Measurements from ENCODE around the gene AGPS. TPM values are rescaled to one million over a fixed set of nuclear protein-coding genes. Genes with fewer than 3 reads are reported as not detected.

AGPS gene
- total and polyA plus RNA-seq, 9 of the 15 experiments (the other 6 are each of a cell fraction or from before 2014, with no cell fraction given): 15.5 to 211 (median 63.1) TPM

DNA sequence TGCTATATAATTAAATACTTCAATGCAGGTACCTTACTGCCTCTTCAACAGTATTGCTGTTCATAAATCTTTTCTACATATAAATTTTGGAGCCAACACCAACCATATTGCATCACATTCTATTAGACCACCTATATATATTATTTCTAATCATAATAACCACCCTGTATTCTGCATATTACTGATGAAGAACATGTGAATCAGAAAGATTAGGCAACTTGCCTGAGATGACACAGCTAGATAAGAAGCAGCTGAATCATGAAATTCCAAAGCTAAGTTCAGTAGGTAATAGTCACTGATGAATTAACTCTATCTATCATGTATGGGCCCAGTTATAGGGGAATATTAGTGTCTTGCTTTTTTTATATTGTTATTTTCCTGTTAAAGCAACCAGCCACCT lies 161.8 kb downstream of the AGPS start (continued):
- TF ChIP-seq FOSL1 (tag; conservative IDR thresholded peaks at IDR 0.05) (peak; percentile 53; the same call in 1 of the 2 replicates), ZNF57 (CRISPR knock-in tag; IDR thresholded peaks at IDR 0.05) (no peak), TCF3 (CRISPR knock-in tag; IDR thresholded peaks at IDR 0.05) (peak; percentile 69), NCOR1 (IDR thresholded peaks at IDR 0.05) (peak; percentile 62), DACH1 (IDR thresholded peaks at IDR 0.05; ENCODE audit: partially characterized antibody) (peak; percentile 80), TAL1 (IDR thresholded peaks at IDR 0.05) (peak; percentile 80), SMARCC2 (IDR thresholded peaks at IDR 0.05; ENCODE audit: low read depth) (peak; percentile 70; the same call in 1 of the 2 replicates)

DNA sequence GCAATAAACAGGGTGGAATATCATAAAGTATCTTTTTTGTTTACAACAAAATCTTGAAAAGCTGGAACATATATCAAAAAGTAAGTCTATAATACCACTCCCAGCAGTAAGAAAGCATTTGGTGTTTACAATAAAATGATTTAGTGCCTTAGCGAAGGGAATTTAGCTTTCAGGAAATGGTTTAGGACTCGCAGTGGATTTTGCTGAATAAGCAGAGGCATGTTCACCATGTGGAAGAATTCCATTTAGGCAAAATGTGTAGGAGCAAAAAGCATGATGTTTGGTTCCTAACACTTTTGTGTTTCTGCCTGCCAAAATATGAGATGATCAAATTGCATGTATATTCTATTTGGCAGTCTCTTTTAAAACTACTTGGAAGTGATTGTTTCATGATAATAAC lies 163.6 kb downstream of the AGPS start:
- CTCF ChIA-PET (ENCODE audit: low intra/inter-chr PET ratio): no interaction called here

More for the DNA sequence above, 163.6 kb downstream of the AGPS start:
- Histone ChIP-seq H3K9me3 (replicated peaks; ENCODE audit: control insufficient read depth, insufficient read depth, low read depth, low read length) (peaks cover 3% of the 10 kb centered on the region; the same call in 1 of the 2 replicates), H3K27ac (ENCODE audit: extremely low read depth, low read depth, low read length) (no peak overlapping the region), H3K4me2 (ENCODE audit: insufficient read depth, low read length) (no peak overlapping the region), H4K20me1 (replicated peaks; ENCODE audit: control insufficient read depth, insufficient read depth, low read length) (no peaks in the 10 kb centered on the region), H3K36me3 (ENCODE audit: control insufficient read depth, insufficient read depth, low read length) (no peaks in the 10 kb centered on the region), H3K79me2 (ENCODE audit: control insufficient read depth, insufficient read depth, low read length) (no peaks in the 10 kb centered on the region), H3K9me1 (ENCODE audit: control insufficient read depth, insufficient read depth, low read length) (no peaks in the 10 kb centered on the region), H3K9ac (ENCODE audit: insufficient read depth in 1 of 2, low read depth in 2 of 2, low read length in 2 of 2) (no peak overlapping the region), H3K4me1 (replicated peaks in 1 of 2; ENCODE audit: control insufficient read depth in 2 of 2, insufficient read depth in 2 of 2, low read length in 2 of 2) (peaks cover 12 to 13% of the 10 kb centered on the region in 2 experiments; a peak in 4 of 5 replicates), H3K27me3 (ENCODE audit: control insufficient read depth in 2 of 2, insufficient read depth in 2 of 2, low read length in 2 of 2) (no peaks in the 10 kb centered on the region), H3K4me3 (no peak overlapping the region), H2AFZ (ENCODE audit: low read depth, low read length) (0 out of 2 replicates have a peak overlapping the region, but pooled peaks have one; percentile 12)
- intact Hi-C loops (cut with micrococcal nuclease): no loop called here
- FAIRE-seq (no peak), ATAC-seq (no peak), DNase-seq (ENCODE audit: extremely low read depth in 1 of 4, low spot score in 3 of 4) (no peak)
- BruUV-seq (replicated peaks): no TSS peak
- TF ChIP-seq MAFK (IDR thresholded peaks at IDR 0.05; ENCODE audit: low read length): peak; percentile 51
- TF ChIP-seq MAFG (tag; conservative IDR thresholded peaks at IDR 0.05): peak; percentile 74
- TF ChIP-seq ZNF316 (IDR thresholded peaks at IDR 0.05): peak; percentile 85
- TF ChIP-seq C11orf30 (IDR thresholded peaks at IDR 0.05; ENCODE audit: low read depth): peak; percentile 74
- TF ChIP-seq MAFF (IDR thresholded peaks at IDR 0.05; ENCODE audit: low read length): peak; percentile 46; the same call in 1 of the 2 replicates
- TF ChIP-seq, protein P1, sequence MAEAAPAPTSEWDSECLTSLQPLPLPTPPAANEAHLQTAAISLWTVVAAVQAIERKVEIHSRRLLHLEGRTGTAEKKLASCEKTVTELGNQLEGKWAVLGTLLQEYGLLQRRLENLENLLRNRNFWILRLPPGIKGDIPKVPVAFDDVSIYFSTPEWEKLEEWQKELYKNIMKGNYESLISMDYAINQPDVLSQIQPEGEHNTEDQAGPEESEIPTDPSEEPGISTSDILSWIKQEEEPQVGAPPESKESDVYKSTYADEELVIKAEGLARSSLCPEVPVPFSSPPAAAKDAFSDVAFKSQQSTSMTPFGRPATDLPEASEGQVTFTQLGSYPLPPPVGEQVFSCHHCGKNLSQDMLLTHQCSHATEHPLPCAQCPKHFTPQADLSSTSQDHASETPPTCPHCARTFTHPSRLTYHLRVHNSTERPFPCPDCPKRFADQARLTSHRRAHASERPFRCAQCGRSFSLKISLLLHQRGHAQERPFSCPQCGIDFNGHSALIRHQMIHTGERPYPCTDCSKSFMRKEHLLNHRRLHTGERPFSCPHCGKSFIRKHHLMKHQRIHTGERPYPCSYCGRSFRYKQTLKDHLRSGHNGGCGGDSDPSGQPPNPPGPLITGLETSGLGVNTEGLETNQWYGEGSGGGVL (CRISPR knock-in tag; IDR thresholded peaks at IDR 0.05): no peak
- 81% methylated on average over 2 of the region's 2 CpGs for WGBS (ENCODE audit: insufficient coverage, low coverage, missing lambda C conversion rate)
- in situ Hi-C loops (cut with MboI): no loop called here
- POLR2A ChIA-PET: no interaction called here
